NCI-H2171 treated with DMSO at 0.1 percent for 48 hours (cell line): ENCODE measurements around the gene GAB4.

Experiments used
- DNase-seq: peaks from one replicate; lab custom pipeline; 2025; lab: John Stamatoyannopoulos, UW

The GAB4 gene

GRCh38 chr22:16987822-16988221 lies 20.2 kb downstream of the GAB4 start:
- no peak for DNase-seq

GRCh38 chr22:16975155-16975885 lies 32.7 kb downstream of the GAB4 start:
- DNase-seq, result no peak

- DNase-seq, result no peak
These were observed 33.5 kb downstream of the GAB4 start for GRCh38 chr22:16974298-16975084.

- no peak for DNase-seq
These were observed 34.3 kb downstream of the GAB4 start for GRCh38 chr22:16973591-16974297.

- DNase-seq, result no peak
These were observed 35.7 kb downstream of the GAB4 start for GRCh38 chr22:16972311-16972710.

- no peak for DNase-seq
These were observed 37.6 kb downstream of the GAB4 start for GRCh38 chr22:16970446-16970845.

- DNase-seq, result no peak
These were observed 38.3 kb downstream of the GAB4 start for GRCh38 chr22:16969508-16970327.

GRCh38 chr22:16968218-16968595 lies 39.8 kb downstream of the GAB4 start:
- no peak for DNase-seq

GRCh38 chr22:16967453-16968217 lies 40.4 kb downstream of the GAB4 start:
- DNase-seq, result no peak

- no peak for DNase-seq
These were observed 41.8 kb downstream of the GAB4 start for GRCh38 chr22:16966251-16966650.

GRCh38 chr22:16965560-16965959 lies 42.5 kb downstream of the GAB4 start:
- no peak for DNase-seq

- DNase-seq, result no peak
These were observed 42.9 kb downstream of the GAB4 start for GRCh38 chr22:16965083-16965482.

GRCh38 chr22:16964366-16964765 lies 43.7 kb downstream of the GAB4 start:
- no peak for DNase-seq

GRCh38 chr22:16963189-16963945 lies 44.7 kb downstream of the GAB4 start:
- no peak for DNase-seq

- DNase-seq, result no peak
These were observed 45.5 kb downstream of the GAB4 start for GRCh38 chr22:16962501-16962900.

GRCh38 chr22:16961477-16962186 lies 46.4 kb downstream of the GAB4 start:
- peak; percentile 77 for DNase-seq

GRCh38 chr22:16960884-16961249 lies 47.2 kb downstream of the GAB4 start:
- DNase-seq, result no peak

GRCh38 chr22:16960220-16960883 lies 47.7 kb downstream of the GAB4 start:
- no peak for DNase-seq

GRCh38 chr22:16959345-16959930 lies 48.6 kb downstream of the GAB4 start:
- no peak for DNase-seq
